Neural progenitor cell (in vitro differentiated cells): Measurements from ENCODE around the gene HCFC1.

ENCODE experiments used
- CTCF ChIP-seq: fragments of 200-600 bp; sonication (generic); IDR thresholded peaks from 2 replicates; pipeline ENCODE4 v1.5.1; 2017; ENCODE audit warnings: antibody characterized with exemption, mild to moderate bottlenecking
- EZH2 ChIP-seq: fragments of 200-600 bp; sonication (generic); IDR thresholded peaks from 2 replicates; pipeline ENCODE4 v1.6.1; 2017; ENCODE audit warnings: antibody characterized with exemption, mild to moderate bottlenecking, moderate library complexity
- EZH2phosphoT487 ChIP-seq: fragments of 200-600 bp; sonication (generic); IDR thresholded peaks from 2 replicates; pipeline ENCODE4 v1.6.1; 2017; ENCODE audit warnings: antibody characterized with exemption

- no peak for TF ChIP-seq EZH2
- TF ChIP-seq CTCF, result no peak
- TF ChIP-seq EZH2phosphoT487, result no peak
These were observed 23.6 kb downstream of the HCFC1 start for GRCh38 chrX:153948002-153948466.
